Endothelial cell (in vitro differentiated cells): Measurements from ENCODE around the gene TRAP1. TPM values are rescaled to one million over a fixed set of nuclear protein-coding genes. Genes with fewer than 3 reads are reported as not detected.

ENCODE experiments used
- DNase-seq: peaks from one replicate; pipeline ENCODE4 v3.0.0; 2021; ENCODE audit warnings: low spot score
- H3K27ac Mint-ChIP-seq: one replicate; pipeline ENCODE4 v1.8.0; 2021; ENCODE audit warnings: mixed read lengths, inconsistent platforms; ENCODE audit not compliant: unreplicated experiment
- H3K27me3 Mint-ChIP-seq: one replicate; pipeline ENCODE4 v1.8.0; 2021; ENCODE audit warnings: mild to moderate bottlenecking, moderate library complexity, mixed read lengths, inconsistent platforms; ENCODE audit not compliant: unreplicated experiment
- H3K36me3 Mint-ChIP-seq: one replicate; pipeline ENCODE4 v1.8.0; 2021; ENCODE audit warnings: mild to moderate bottlenecking, low read depth, mixed read lengths, inconsistent platforms; ENCODE audit not compliant: unreplicated experiment
- H3K4me1 Mint-ChIP-seq: one replicate; pipeline ENCODE4 v1.8.0; 2021; ENCODE audit warnings: mild to moderate bottlenecking, mixed read lengths, inconsistent platforms; ENCODE audit not compliant: unreplicated experiment
- H3K4me3 Mint-ChIP-seq: one replicate; pipeline ENCODE4 v1.8.0; 2021; ENCODE audit warnings: mild to moderate bottlenecking, mixed read lengths, inconsistent platforms; ENCODE audit not compliant: unreplicated experiment
- H3K9me3 Mint-ChIP-seq: one replicate; pipeline ENCODE4 v1.8.0; 2021; ENCODE audit warnings: mixed read lengths, inconsistent platforms; ENCODE audit not compliant: unreplicated experiment
- CTCF ChIP-seq: fragments of 200-600 bp; sonication (generic); IDR thresholded peaks from one replicate; pipeline ENCODE4 v1.5.0; 2021; ENCODE audit warnings: antibody characterized with exemption; ENCODE audit not compliant: unreplicated experiment
- total RNA-seq: library from RNA; stranded (reverse); fragmentation: NEBNext Ultra II Directional; extraction: Animal tissue kit (Norgen Biotek cat#: 25700); gene quantifications from one replicate; pipeline ENCODE4 v1.2.1, GENCODE V29; 2021; ENCODE audit not compliant: unreplicated experiment

TRAP1 gene
- total RNA-seq, 1 donor from 2014 or later = 104 TPM

DNA sequence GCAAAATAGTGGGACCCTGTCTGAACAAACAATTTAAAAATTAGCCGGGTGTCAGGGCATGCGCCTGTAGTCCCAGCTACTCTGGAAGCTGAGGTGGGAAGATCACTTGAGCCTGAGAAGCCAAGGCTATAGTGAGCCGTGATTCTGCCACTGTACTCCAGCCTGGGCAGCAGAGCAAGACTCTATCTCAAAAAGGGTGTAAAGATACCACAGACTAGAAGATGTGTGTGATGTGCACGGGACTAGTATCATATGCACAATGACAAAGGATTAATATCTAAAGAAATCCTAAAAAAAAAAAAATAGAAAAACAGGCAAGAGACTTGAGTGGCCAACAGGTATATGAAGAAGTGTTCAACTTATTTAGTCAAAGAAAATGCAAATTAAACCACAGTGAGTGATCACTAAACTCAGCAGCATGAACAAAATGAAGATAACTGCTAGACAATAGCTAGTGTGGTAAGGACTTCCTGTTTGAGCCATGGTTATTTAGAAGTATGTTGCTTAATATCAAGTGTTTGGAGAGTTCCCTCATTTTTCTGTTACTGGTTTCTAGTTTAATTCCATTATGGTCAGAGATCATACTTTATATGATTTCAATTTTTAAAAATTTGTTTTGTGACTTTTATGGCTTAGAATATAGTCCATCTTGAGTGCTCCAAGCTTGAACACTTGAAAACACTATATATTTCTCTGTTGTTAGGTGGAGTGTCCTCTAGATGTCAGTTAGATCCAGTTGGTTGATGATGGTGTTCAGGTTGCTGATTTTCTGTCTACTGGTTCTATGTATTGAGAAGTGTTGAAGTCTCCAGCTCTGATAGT is 91.2 kb downstream of the TRAP1 start:
- H3K4me1 Mint-ChIP-seq = peaks cover 12% of the 10 kb centered on the region
- no peak overlapping the region for H3K27ac Mint-ChIP-seq
- no peak for DNase-seq

DNA sequence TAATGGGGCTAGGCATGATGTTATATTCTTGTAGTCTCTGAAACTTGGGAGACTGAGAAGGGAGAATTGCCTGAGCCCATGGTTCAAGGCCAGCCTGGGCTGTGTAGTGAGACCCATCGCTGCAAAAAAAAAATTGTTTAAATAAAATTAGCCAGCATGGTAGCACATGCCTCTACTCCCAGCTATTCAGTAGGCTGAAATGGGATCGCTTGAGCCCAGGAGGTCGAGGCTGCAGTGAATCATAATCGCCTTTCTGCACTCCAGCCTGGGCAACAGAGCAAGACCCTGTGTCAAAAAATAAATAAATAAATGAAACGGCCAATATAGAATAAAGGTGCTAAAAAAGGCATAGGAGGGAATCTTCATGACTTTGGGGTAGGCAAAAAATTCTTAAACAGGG is 92.0 kb downstream of the TRAP1 start:
- no peak for TF ChIP-seq CTCF
- DNase-seq = no peak
- no peaks in the 10 kb centered on the region for H3K27me3 Mint-ChIP-seq
- no peaks in the 10 kb centered on the region for H3K9me3 Mint-ChIP-seq
- H3K4me3 Mint-ChIP-seq = no peak overlapping the region
- H3K4me1 Mint-ChIP-seq = peaks cover 12% of the 10 kb centered on the region
- no peaks in the 10 kb centered on the region for H3K36me3 Mint-ChIP-seq
- no peak overlapping the region for H3K27ac Mint-ChIP-seq

More for the DNA sequence above, 91.2 kb downstream of the TRAP1 start:
- Mint-ChIP-seq H3K36me3 (no peaks in the 10 kb centered on the region), H3K27me3 (no peaks in the 10 kb centered on the region), H3K9me3 (no peaks in the 10 kb centered on the region), H3K4me3 (no peak overlapping the region)
- TF ChIP-seq CTCF = no peak

- Mint-ChIP-seq H3K9me3 (no peaks in the 10 kb centered on the region), H3K27ac (no peak overlapping the region), H3K27me3 (no peaks in the 10 kb centered on the region), H3K4me1 (peaks cover 12% of the 10 kb centered on the region), H3K4me3 (no peak overlapping the region), H3K36me3 (no peaks in the 10 kb centered on the region)
- DNase-seq = no peak
- TF ChIP-seq CTCF = no peak
Observed at GRCh38 chr16:3623642-3624041, 93.7 kb downstream of the TRAP1 start.

DNA sequence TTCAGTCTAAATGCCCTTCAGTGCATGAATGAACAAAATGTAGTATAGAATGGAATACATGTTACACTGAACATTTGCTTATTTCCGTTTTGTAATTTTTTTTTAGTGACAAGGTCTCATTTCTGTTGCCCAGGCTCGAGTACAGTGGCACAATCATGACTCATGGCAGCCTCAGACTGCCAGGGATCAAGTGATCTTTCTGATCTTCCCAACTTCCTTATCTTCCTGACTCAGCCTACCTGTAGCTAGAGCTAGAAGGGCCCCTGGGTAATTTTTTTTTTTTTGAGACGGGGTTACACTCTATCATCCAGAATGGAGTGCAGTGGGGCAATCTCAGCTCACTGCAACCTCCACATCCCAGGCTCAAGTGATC is 98.6 kb downstream of the TRAP1 start:
- Mint-ChIP-seq H3K9me3 (no peaks in the 10 kb centered on the region), H3K36me3 (peaks cover 5% of the 10 kb centered on the region), H3K27ac (no peak overlapping the region)

More for the DNA sequence above, 98.6 kb downstream of the TRAP1 start:
- Mint-ChIP-seq H3K27me3 (no peaks in the 10 kb centered on the region), H3K4me1 (peaks cover 5% of the 10 kb centered on the region), H3K4me3 (no peak overlapping the region)
- no peak for TF ChIP-seq CTCF
- DNase-seq = no peak
